Dendritic cell treated with granulocyte-macrophage colony-stimulating factor and Interleukin-4, amounts not matched to agents 40 ng/mL and 50 ng/mL, for 4 days (primary cell): ENCODE data around the gene VSIG10L2.
"Not testable (repeated sequence)": the region's sequence is repeated elsewhere in the genome, so short reads cannot be mapped to it uniquely, and the experiment has no call there.

ENCODE experiments used
- H3K27ac Mint-ChIP-seq: one replicate; pipeline ENCODE4 v1.8.0; 2022; ENCODE audit warnings: mild to moderate bottlenecking, mixed read lengths
- H3K27me3 Mint-ChIP-seq: one replicate; pipeline ENCODE4 v1.8.0; 2022; ENCODE audit warnings: mild to moderate bottlenecking, mixed read lengths
- H3K36me3 Mint-ChIP-seq: one replicate; pipeline ENCODE4 v1.8.0; 2022; ENCODE audit warnings: low read depth, mixed read lengths
- H3K4me1 Mint-ChIP-seq: one replicate; pipeline ENCODE4 v1.8.0; 2022; ENCODE audit warnings: low read depth, mixed read lengths
- H3K4me3 Mint-ChIP-seq: one replicate; pipeline ENCODE4 v1.8.0; 2022; ENCODE audit warnings: mild to moderate bottlenecking, moderate library complexity, mixed read lengths
- H3K9me3 Mint-ChIP-seq: one replicate; pipeline ENCODE4 v1.8.0; 2022; ENCODE audit warnings: mixed read lengths
- intact Hi-C: fragments of 100-400 bp; cut with micrococcal nuclease; formaldehyde crosslinking; loops from one replicate; pipeline ENCODE4 v1.15.0; 2022

Gene VSIG10L2

GRCh38 chr11:125945797-125946520 is at the start of gene VSIG10L2:
TSS of gene VSIG10L2 (plus strand) at chr11:125946044. CDS start at chr11:125946056, 12 bp downstream.
- Mint-ChIP-seq H3K9me3 (no peaks in the 10 kb centered on the region), H3K4me1 (no peaks in the 10 kb centered on the region), H3K4me3 (no peak within 1 kb of the TSS), H3K27ac (no peak within 1 kb of the TSS), H3K36me3 (no peaks in the 10 kb centered on the region), H3K27me3 (peaks cover 3% of the 10 kb centered on the region)
- intact Hi-C loops: no loop called here

GRCh38 chr11:125901872-125902271 is 44.0 kb upstream of the VSIG10L2 start:
- peaks cover 20% of the 10 kb centered on the region for H3K4me1 Mint-ChIP-seq
- H3K4me3 Mint-ChIP-seq: peak overlapping the region; percentile 37
- intact Hi-C loops: no loop called here
- no peaks in the 10 kb centered on the region for H3K9me3 Mint-ChIP-seq
- H3K36me3 Mint-ChIP-seq: peaks cover 23% of the 10 kb centered on the region
- H3K27me3 Mint-ChIP-seq: peaks cover 34% of the 10 kb centered on the region
- no peak overlapping the region for H3K27ac Mint-ChIP-seq

- Mint-ChIP-seq H3K9me3 (no peaks in the 10 kb centered on the region), H3K36me3 (peaks cover 23% of the 10 kb centered on the region), H3K4me3 (peak overlapping the region; percentile 89), H3K4me1 (peaks cover 20% of the 10 kb centered on the region), H3K27me3 (peaks cover 34% of the 10 kb centered on the region), H3K27ac (peak overlapping the region; percentile 90)
- intact Hi-C loops: no loop called here
Measured at GRCh38 chr11:125902277-125902926, 43.4 kb upstream of the VSIG10L2 start.

- peaks cover 23% of the 10 kb centered on the region for H3K36me3 Mint-ChIP-seq
Measured at GRCh38 chr11:125902927-125903710, 42.7 kb upstream of the VSIG10L2 start, which contains the start of gene PUS3. TSS of gene PUS3 (minus strand) at chr11:125903206. CDS start at chr11:125896284, 6,922 bp downstream.

GRCh38 chr11:125903711-125904659 is 41.9 kb upstream of the VSIG10L2 start, which contains the start of gene DDX25:
TSS of gene DDX25 (plus strand) at chr11:125904508. CDS start at chr11:125904518, 10 bp downstream.
- Mint-ChIP-seq H3K27me3 (peaks cover 39% of the 10 kb centered on the region), H3K9me3 (no peaks in the 10 kb centered on the region), H3K27ac (no peak within 1 kb of the TSS), H3K4me3 (peak within 1 kb of the TSS; percentile 89), H3K36me3 (peaks cover 23% of the 10 kb centered on the region), H3K4me1 (peaks cover 20% of the 10 kb centered on the region)
- intact Hi-C loops: loop anchor here (1.0 kb wide), 2 partner anchors 17 to 307 kb away; partner anchors contain the start of genes FAM118B, HYLS1 and RPUSD4

More at GRCh38 chr11:125902927-125903710, 42.7 kb upstream of the VSIG10L2 start, which contains the start of gene PUS3:
- Mint-ChIP-seq H3K27ac (peak within 1 kb of the TSS; percentile 90), H3K4me1 (peaks cover 20% of the 10 kb centered on the region), H3K27me3 (peaks cover 37% of the 10 kb centered on the region), H3K4me3 (peak within 1 kb of the TSS; percentile 89), H3K9me3 (no peaks in the 10 kb centered on the region)
- intact Hi-C loops: loop anchor here (1.0 kb wide), 2 partner anchors 16 to 308 kb away; partner anchors contain the start of genes FAM118B, HYLS1 and RPUSD4

GRCh38 chr11:125904678-125905077 is 41.2 kb upstream of the VSIG10L2 start:
- intact Hi-C loops: loop anchor here (5.0 kb wide), 1 partner anchor 158 kb away; the partner anchor contains the start of gene CDON

GRCh38 chr11:125910226-125910849 is 35.5 kb upstream of the VSIG10L2 start:
- H3K9me3 Mint-ChIP-seq: no peaks in the 10 kb centered on the region
- H3K4me3 Mint-ChIP-seq: no peak overlapping the region
- intact Hi-C loops: no loop called here
- peaks cover 29% of the 10 kb centered on the region for H3K27me3 Mint-ChIP-seq
- H3K36me3 Mint-ChIP-seq: no peaks in the 10 kb centered on the region
- no peak overlapping the region for H3K27ac Mint-ChIP-seq
- no peaks in the 10 kb centered on the region for H3K4me1 Mint-ChIP-seq

More at GRCh38 chr11:125904678-125905077, 41.2 kb upstream of the VSIG10L2 start:
- Mint-ChIP-seq H3K4me1 (peaks cover 20% of the 10 kb centered on the region), H3K36me3 (peaks cover 17% of the 10 kb centered on the region), H3K4me3 (no peak overlapping the region), H3K27ac (no peak overlapping the region), H3K27me3 (peaks cover 42% of the 10 kb centered on the region), H3K9me3 (no peaks in the 10 kb centered on the region)

GRCh38 chr11:125914601-125915000 is 31.2 kb upstream of the VSIG10L2 start:
- H3K27me3 Mint-ChIP-seq: peaks cover 16% of the 10 kb centered on the region
- H3K27ac Mint-ChIP-seq, intact Hi-C loops, H3K4me3 Mint-ChIP-seq, H3K9me3 Mint-ChIP-seq, H3K4me1 Mint-ChIP-seq, H3K36me3 Mint-ChIP-seq: not testable (repeated sequence)

- intact Hi-C loops: no loop called here
- Mint-ChIP-seq H3K4me3 (no peak overlapping the region), H3K9me3 (no peaks in the 10 kb centered on the region), H3K36me3 (no peaks in the 10 kb centered on the region), H3K27ac (no peak overlapping the region), H3K27me3 (peaks cover 5% of the 10 kb centered on the region), H3K4me1 (no peaks in the 10 kb centered on the region)
Measured at GRCh38 chr11:125916683-125917347, 29.0 kb upstream of the VSIG10L2 start.

- Mint-ChIP-seq H3K4me3 (no peak overlapping the region), H3K27me3 (peaks cover 5% of the 10 kb centered on the region), H3K4me1 (no peaks in the 10 kb centered on the region), H3K36me3 (no peaks in the 10 kb centered on the region), H3K27ac (no peak overlapping the region), H3K9me3 (no peaks in the 10 kb centered on the region)
- intact Hi-C loops: no loop called here
Measured at GRCh38 chr11:125918140-125918840, 27.6 kb upstream of the VSIG10L2 start.

GRCh38 chr11:125921042-125921441 is 24.8 kb upstream of the VSIG10L2 start:
- Mint-ChIP-seq H3K27ac (no peak overlapping the region), H3K27me3 (peaks cover 4% of the 10 kb centered on the region), H3K9me3 (no peaks in the 10 kb centered on the region), H3K4me3 (no peak overlapping the region), H3K4me1 (no peaks in the 10 kb centered on the region), H3K36me3 (no peaks in the 10 kb centered on the region)
- intact Hi-C loops: no loop called here

- no peaks in the 10 kb centered on the region for H3K4me1 Mint-ChIP-seq
- H3K36me3 Mint-ChIP-seq: no peaks in the 10 kb centered on the region
- no peak overlapping the region for H3K27ac Mint-ChIP-seq
- H3K9me3 Mint-ChIP-seq: no peaks in the 10 kb centered on the region
- peaks cover 6% of the 10 kb centered on the region for H3K27me3 Mint-ChIP-seq
- intact Hi-C loops: no loop called here
- no peak overlapping the region for H3K4me3 Mint-ChIP-seq
Measured at GRCh38 chr11:125922156-125922555, 23.7 kb upstream of the VSIG10L2 start.
